Endothelial cell of umbilical vein (primary cell): Measurements from ENCODE around the gene ELOVL2. TPM values are rescaled to one million over a fixed set of nuclear protein-coding genes. Genes with fewer than 3 reads are reported as not detected.

ENCODE experiments used
- BruUV-seq: library from RNA; stranded (reverse); fragments of 400-500 nt; replicated peaks from 2 replicates; lab custom pipeline; 2021; lab: Mats Ljungman, UMichigan
- CTCF ChIA-PET: fragments of 300-600, 350-600 bp; sonication (Branson Sonifier 250); formaldehyde crosslinking; loops from one replicate; lab custom pipeline; 2021; ENCODE audit warnings: antibody characterized with exemption, inconsistent platforms; lab: Charles Lee
- POLR2A ChIA-PET: fragments of 300-600, 350-600 bp; sonication (Branson Sonifier 250); formaldehyde crosslinking; loops from one replicate; lab custom pipeline; 2021; ENCODE audit warnings: antibody characterized with exemption, inconsistent platforms; lab: Charles Lee
- DNase-seq: peaks from one replicate; pipeline ENCODE4 v3.0.0-alpha.2; 2011; ENCODE audit warnings: low read depth, low spot score
- FAIRE-seq: peaks from 2 replicates; lab custom pipeline; 2011; peaks lifted over from hg19 to GRCh38; lab: Jason Lieb, UNC
- H2AFZ ChIP-seq: 2 replicates; pipeline ENCODE4 v1.6.0; 2012; ENCODE audit warnings: low read depth, low read length, control low read depth, inconsistent platforms
- H3K27ac ChIP-seq: 2 replicates; pipeline ENCODE4 v1.5.1; 2011; ENCODE audit warnings: low read depth, mild to moderate bottlenecking, control low read depth, low read length, moderate library complexity; ENCODE audit not compliant: insufficient read depth
- H3K27me3 ChIP-seq, 2 experiments: 2 replicates each; pipeline versions ENCODE4 v1.6.0 to v1.6.1; 2011; ENCODE audit warnings: low read length in 2 of 2, mixed read lengths in 1 of 2; ENCODE audit not compliant: control insufficient read depth in 2 of 2, insufficient read depth in 2 of 2
- H3K36me3 ChIP-seq, 2 experiments: 2 replicates in 1 of 2; 3 replicates in 1 of 2; pipeline ENCODE4 v1.5.1; 2011; ENCODE audit warnings: low read length in 2 of 2, mild to moderate bottlenecking in 1 of 2, moderate library complexity in 1 of 2; ENCODE audit not compliant: control insufficient read depth in 2 of 2, insufficient read depth in 2 of 2; ENCODE audit errors: extremely low read depth in 1 of 2
- H3K4me1 ChIP-seq: 3 replicates; pipeline ENCODE4 v1.5.1; 2011; ENCODE audit warnings: mild to moderate bottlenecking, low read length; ENCODE audit not compliant: control insufficient read depth, insufficient read depth; ENCODE audit errors: extremely low read depth
- H3K4me2 ChIP-seq: 2 replicates; pipeline ENCODE4 v1.6.1; 2011; ENCODE audit warnings: low read length, control low read depth, mixed read lengths; ENCODE audit not compliant: insufficient read depth
- H3K4me3 ChIP-seq, 3 experiments: fragments of 200-600 bp in 1 of 3; sonication (generic), shearing (Covaris generic) in 1 of 3; replicated peaks in 1 of 3; 2 replicates each; pipeline ENCODE4 v1.5.1; 2011 to 2016; ENCODE audit warnings: control low read depth in 3 of 3, low read length in 3 of 3, mild to moderate bottlenecking in 2 of 3, inconsistent platforms in 1 of 3, low read depth in 1 of 3, moderate library complexity in 1 of 3; ENCODE audit not compliant: insufficient read depth in 1 of 3
- H3K79me2 ChIP-seq: 2 replicates; pipeline ENCODE4 v1.6.0; 2012; ENCODE audit warnings: low read length, inconsistent platforms; ENCODE audit not compliant: control insufficient read depth, insufficient read depth
- H3K9ac ChIP-seq: replicated peaks from 2 replicates; pipeline ENCODE3; 2011; ENCODE audit warnings: low read length, control low read depth; ENCODE audit not compliant: insufficient read depth; ENCODE audit errors: extremely low read depth
- H3K9me1 ChIP-seq: replicated peaks from 3 replicates; pipeline ENCODE4 v1.6.0; 2011; ENCODE audit warnings: mild to moderate bottlenecking, low read length; ENCODE audit not compliant: control insufficient read depth, insufficient read depth; ENCODE audit errors: extremely low read depth
- H3K9me3 ChIP-seq: replicated peaks from 2 replicates; pipeline ENCODE4 v1.5.1; 2012; ENCODE audit warnings: low read length, inconsistent platforms; ENCODE audit not compliant: control insufficient read depth, insufficient read depth
- H4K20me1 ChIP-seq: replicated peaks from 2 replicates; pipeline ENCODE3; 2011; ENCODE audit warnings: mild to moderate bottlenecking, low read length; ENCODE audit not compliant: control insufficient read depth, insufficient read depth; ENCODE audit errors: extremely low read depth
- EZH2 ChIP-seq: IDR thresholded peaks from 2 replicates; pipeline ENCODE4 v1.6.1; 2012; ENCODE audit warnings: borderline replicate concordance, low read depth, mild to moderate bottlenecking, moderate library complexity, low read length, inconsistent platforms; ENCODE audit not compliant: severe bottlenecking
- FOS ChIP-seq: IDR thresholded peaks from 2 replicates; pipeline ENCODE4 v1.6.1; 2011; ENCODE audit warnings: mild to moderate bottlenecking, low read length, moderate library complexity, borderline replicate concordance; ENCODE audit not compliant: insufficient read depth
- GATA2 ChIP-seq: IDR thresholded peaks from 2 replicates; pipeline ENCODE4 v1.7.0; 2011; ENCODE audit warnings: low read depth, mild to moderate bottlenecking, moderate library complexity, mixed read lengths, low read length; ENCODE audit not compliant: insufficient read length, insufficient read depth
- JUN ChIP-seq: IDR thresholded peaks from 2 replicates; pipeline ENCODE4 v1.6.1; 2011; ENCODE audit warnings: borderline replicate concordance, low read depth; ENCODE audit not compliant: insufficient read length, insufficient read depth
- MYC ChIP-seq: IDR thresholded peaks from one replicate; pipeline ENCODE4 v1.6.1; 2011; ENCODE audit warnings: mild to moderate bottlenecking, low read depth, low read length
- POLR2A ChIP-seq: IDR thresholded peaks from 2 replicates; pipeline ENCODE4 v1.6.1; 2012; ENCODE audit warnings: low read depth, mild to moderate bottlenecking, control low read depth, low read length
- POLR2AphosphoS5 ChIP-seq: IDR thresholded peaks from 2 replicates; pipeline ENCODE4 v1.6.1; 2012; ENCODE audit warnings: low read depth, mild to moderate bottlenecking, control low read depth, low read length, moderate library complexity; ENCODE audit not compliant: insufficient read depth
- dilution Hi-C: fragments of 300-500 bp; cut with MboI; formaldehyde crosslinking; loops from one replicate; pipeline ENCODE4 v1.15.0; 2019; ENCODE audit warnings: low sequenced_read_pairs; ENCODE audit not compliant: extremely low pct_ligation_motif_present
- intact Hi-C: fragments of 100-400 bp; cut with micrococcal nuclease; formaldehyde crosslinking; loops from one replicate; pipeline ENCODE4 v1.10.0; 2022
- polyA plus RNA-seq, 4 experiments: library from polyadenylated mRNA; depleted of rRNA in 3 of 4; stranded (reverse) in 3 of 4; unstranded in 1 of 4; fragments of >200 nt; gene quantifications; 2 replicates each; pipeline versions ENCODE4 v1.2.1 to v1.2.3, GENCODE V29; 2011 to 2012; ENCODE audit warnings: missing spikeins in 1 of 4
- total RNA-seq: library from RNA; stranded (reverse); gene quantifications from 2 replicates; pipeline ENCODE4 v1.2.3, GENCODE V29; 2021
- TF ChIP-seq, protein P1 (sequence below), 2 donors: IDR thresholded peaks; 1 replicate in 1 of 2; 2 replicates in 1 of 2; pipeline ENCODE4 v1.5.1; 2011; ENCODE audit warnings: low read length in 2 of 2, mild to moderate bottlenecking in 2 of 2, moderate library complexity in 2 of 2, control low read depth in 1 of 2, inconsistent platforms in 1 of 2, low read depth in 1 of 2; ENCODE audit not compliant: insufficient read depth in 1 of 2; ENCODE audit errors: extremely low read depth in 1 of 2
- TF ChIP-seq, protein P2 (sequence below): IDR thresholded peaks from 2 replicates; pipeline ENCODE4 v1.6.1; 2011; ENCODE audit not compliant: insufficient read depth, insufficient read length

Gene ELOVL2
- total and polyA plus RNA-seq, 2 donors (not counting 3 experiments of a cell fraction or from before 2014, with no cell fraction given): not detected

DNA sequence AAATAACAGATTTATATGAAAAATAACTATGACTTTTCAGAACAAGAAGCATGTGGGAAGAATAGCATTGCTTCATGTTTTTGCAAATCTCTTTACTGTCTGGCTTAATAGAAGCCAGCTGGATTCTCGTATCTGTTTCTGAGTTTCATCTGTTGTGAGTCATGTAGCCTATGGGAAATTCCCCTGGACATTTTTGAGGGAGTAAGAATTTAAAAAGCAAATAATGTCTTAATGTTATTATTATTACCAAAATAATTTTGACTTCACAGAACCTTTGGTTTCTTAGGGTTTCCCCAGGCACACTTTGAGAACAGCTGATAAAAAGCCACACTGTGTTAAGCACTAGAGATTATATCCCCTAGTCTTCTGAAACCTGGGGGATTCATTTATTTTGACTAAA lies 81.4 kb downstream of the ELOVL2 start:
- Histone ChIP-seq H3K9me3 (no peaks in the 10 kb centered on the region), H3K9ac (no peak overlapping the region), H3K4me2 (no peak overlapping the region), H4K20me1 (no peaks in the 10 kb centered on the region), H3K4me3 (no peak overlapping the region), H3K27me3 (peaks cover 0 to 4% of the 10 kb centered on the region in 2 experiments), H3K27ac (no peak overlapping the region), H3K36me3 (no peaks in the 10 kb centered on the region), H2AFZ (no peak overlapping the region), H3K4me1 (no peaks in the 10 kb centered on the region), H3K9me1 (no peaks in the 10 kb centered on the region), H3K79me2 (no peaks in the 10 kb centered on the region)
- intact Hi-C loops (loop anchor here (5.0 kb wide), 1 partner anchor 90 kb away; no protein-coding TSS in a partner anchor), dilution Hi-C loops (no loop called here)
- FAIRE-seq (no peak), DNase-seq (no peak)
- POLR2A ChIA-PET: no interaction called here
- TF ChIP-seq FOS (no peak), EZH2 (no peak), POLR2AphosphoS5 (no peak), JUN (no peak), GATA2 (no peak), MYC (no peak), POLR2A (no peak)
- TF ChIP-seq, protein P1, sequence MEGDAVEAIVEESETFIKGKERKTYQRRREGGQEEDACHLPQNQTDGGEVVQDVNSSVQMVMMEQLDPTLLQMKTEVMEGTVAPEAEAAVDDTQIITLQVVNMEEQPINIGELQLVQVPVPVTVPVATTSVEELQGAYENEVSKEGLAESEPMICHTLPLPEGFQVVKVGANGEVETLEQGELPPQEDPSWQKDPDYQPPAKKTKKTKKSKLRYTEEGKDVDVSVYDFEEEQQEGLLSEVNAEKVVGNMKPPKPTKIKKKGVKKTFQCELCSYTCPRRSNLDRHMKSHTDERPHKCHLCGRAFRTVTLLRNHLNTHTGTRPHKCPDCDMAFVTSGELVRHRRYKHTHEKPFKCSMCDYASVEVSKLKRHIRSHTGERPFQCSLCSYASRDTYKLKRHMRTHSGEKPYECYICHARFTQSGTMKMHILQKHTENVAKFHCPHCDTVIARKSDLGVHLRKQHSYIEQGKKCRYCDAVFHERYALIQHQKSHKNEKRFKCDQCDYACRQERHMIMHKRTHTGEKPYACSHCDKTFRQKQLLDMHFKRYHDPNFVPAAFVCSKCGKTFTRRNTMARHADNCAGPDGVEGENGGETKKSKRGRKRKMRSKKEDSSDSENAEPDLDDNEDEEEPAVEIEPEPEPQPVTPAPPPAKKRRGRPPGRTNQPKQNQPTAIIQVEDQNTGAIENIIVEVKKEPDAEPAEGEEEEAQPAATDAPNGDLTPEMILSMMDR (IDR thresholded peaks at IDR 0.05; ENCODE audit: extremely low read depth in 1 of 2, insufficient read depth in 1 of 2, low read depth in 1 of 2, low read length in 2 of 2): no peak
- TF ChIP-seq, protein P2, sequence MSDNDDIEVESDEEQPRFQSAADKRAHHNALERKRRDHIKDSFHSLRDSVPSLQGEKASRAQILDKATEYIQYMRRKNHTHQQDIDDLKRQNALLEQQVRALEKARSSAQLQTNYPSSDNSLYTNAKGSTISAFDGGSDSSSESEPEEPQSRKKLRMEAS: no peak
- CTCF ChIA-PET: interaction anchor here (0.8 to 1.1 kb wide), 3 partner anchors 11 to 613 kb away, joined by 3 read pairs; no protein-coding TSS in a partner anchor
- BruUV-seq: no TSS peak
